ENCODE data around the gene YY1AP1. TPM values are rescaled to one million over a fixed set of nuclear protein-coding genes. Genes with fewer than 3 reads are reported as not detected.
"Not testable (repeated sequence)": the region's sequence is repeated elsewhere in the genome, so short reads cannot be mapped to it uniquely, and the experiment has no call there.

YY1AP1 gene
- 10 to 100 TPM; 24.3 to 37.2 (median 28.9) TPM for total RNA-seq
- long read RNA-seq, partial matches to known transcripts, result 1 of 3 reads
- long read RNA-seq, other reads (novel, unspliced or antisense), result 1 of 3 reads

GRCh38 chr1:155688324-155689080, at the start of gene YY1AP1:
Gene YY1AP1, minus strand, starts transcription at chr1:155688774. Its CDS starts 8,338 bp downstream, at chr1:155680436.
- TF ChIP-seq CTCF (IDR thresholded peaks at IDR 0.05), result no peak
- peak; percentile 64 for TF ChIP-seq POLR2A (IDR thresholded peaks at IDR 0.05)
- WGBS (ENCODE audit: insufficient coverage, low coverage, low lambda C conversion rate, missing lambda C conversion rate), result 0% methylated on average over 15 of the region's 81 CpGs

GRCh38 chr1:155729031-155729898, 40.7 kb upstream of the YY1AP1 start:
- intact Hi-C loops (cut with DNase I), result no loop called here
- no peaks in the 10 kb centered on the region for H3K9me3 ChIP-seq
- TF ChIP-seq POLR2A (IDR thresholded peaks at IDR 0.05), result no peak
- peak; percentile 70 to 76 (median 73) for TF ChIP-seq CTCF (IDR thresholded peaks at IDR 0.05)
- ATAC-seq (peak; percentile 91 to 99 (median 96)), DNase-seq (peak in 2 of 3 donors; percentile 22 to 62)
- H3K27ac ChIP-seq, result no peak overlapping the region
- no peaks in the 10 kb centered on the region for H3K4me1 ChIP-seq
- whole genome bisulfite sequencing (ENCODE audit: insufficient coverage, low coverage, low lambda C conversion rate, missing lambda C conversion rate), result 43% methylated on average over 9 of the region's 12 CpGs
- H3K4me3 ChIP-seq, result no peak overlapping the region
- peaks cover 0 to 42% (median 10%) of the 10 kb centered on the region in 4 donors for H3K36me3 ChIP-seq
- no peaks in the 10 kb centered on the region for H3K27me3 ChIP-seq

More at GRCh38 chr1:155688324-155689080, at the start of gene YY1AP1:
- peak within 1 kb of the TSS; percentile 95 to 98 (median 96) for H3K4me3 ChIP-seq
- H3K4me1 ChIP-seq, result peaks cover 0 to 26% (median 5%) of the 10 kb centered on the region in 4 donors
- no peaks in the 10 kb centered on the region for H3K27me3 ChIP-seq
- peaks cover 0 to 7% (median 0%) of the 10 kb centered on the region in 4 donors for H3K36me3 ChIP-seq
- peak within 1 kb of the TSS; percentile 99 to 100 (median 99) for H3K27ac ChIP-seq
- ATAC-seq (peak; percentile 93 to 96 (median 94)), DNase-seq (peak; percentile 95 to 96 (median 95))
- intact Hi-C loops (cut with DNase I), result no loop called here
- no peaks in the 10 kb centered on the region for H3K9me3 ChIP-seq

GRCh38 chr1:155725142-155725541, 36.6 kb upstream of the YY1AP1 start:
- no peak overlapping the region for H3K27ac ChIP-seq
- H3K9me3 ChIP-seq, result no peaks in the 10 kb centered on the region
- DNase-seq, result no peak
- peaks cover 0 to 28% (median 2%) of the 10 kb centered on the region in 4 donors for H3K36me3 ChIP-seq
- no peak for ATAC-seq
- H3K4me1 ChIP-seq, result no peaks in the 10 kb centered on the region
- 83% methylated on average over 3 of the region's 3 CpGs for WGBS (ENCODE audit: insufficient coverage, low coverage, low lambda C conversion rate, missing lambda C conversion rate)
- TF ChIP-seq POLR2A (IDR thresholded peaks at IDR 0.05) (no peak), CTCF (IDR thresholded peaks at IDR 0.05) (no peak)
- H3K4me3 ChIP-seq, result no peak overlapping the region
- no peaks in the 10 kb centered on the region for H3K27me3 ChIP-seq
- intact Hi-C loops (cut with DNase I), result no loop called here

- no peaks in the 10 kb centered on the region for H3K27me3 ChIP-seq
- H3K4me3 ChIP-seq, result no peak overlapping the region
- TF ChIP-seq POLR2A (IDR thresholded peaks at IDR 0.05) (no peak), CTCF (IDR thresholded peaks at IDR 0.05) (no peak)
- WGBS (ENCODE audit: insufficient coverage, low coverage, low lambda C conversion rate, missing lambda C conversion rate), result 77% methylated on average over 3 of the region's 4 CpGs
- H3K9me3 ChIP-seq, result no peaks in the 10 kb centered on the region
- intact Hi-C loops (cut with DNase I), result no loop called here
- H3K27ac ChIP-seq, result no peak overlapping the region
- DNase-seq (no peak), ATAC-seq (no peak)
- peaks cover 0 to 14% (median under 1%) of the 10 kb centered on the region in 4 donors for H3K36me3 ChIP-seq
- H3K4me1 ChIP-seq, result no peaks in the 10 kb centered on the region
Measured at GRCh38 chr1:155719703-155720102, 31.1 kb upstream of the YY1AP1 start.

- intact Hi-C loops (cut with DNase I); H3K27ac ChIP-seq; H3K9me3 ChIP-seq; H3K27me3 ChIP-seq; H3K4me3 ChIP-seq; DNase-seq; ATAC-seq; H3K4me1 ChIP-seq: not testable (repeated sequence)
- WGBS (ENCODE audit: insufficient coverage, low coverage, low lambda C conversion rate, missing lambda C conversion rate), result 96% methylated on average over 6 of the region's 6 CpGs
- peaks cover 0 to 14% (median under 1%) of the 10 kb centered on the region in 4 donors for H3K36me3 ChIP-seq
Measured at GRCh38 chr1:155718524-155719115, 30.0 kb upstream of the YY1AP1 start.

All from right lobe of liver (tissue), 6 donors.